GM18858 (cell line): Measurements from ENCODE around the gene ALDH1A2.

Experiments
- ATAC-seq: cut with Tn5 transposase; IDR thresholded peaks from one replicate; pipeline ENCODE4 v1.9.1; 2021; ENCODE audit not compliant: unreplicated experiment

ALDH1A2 gene

DNA sequence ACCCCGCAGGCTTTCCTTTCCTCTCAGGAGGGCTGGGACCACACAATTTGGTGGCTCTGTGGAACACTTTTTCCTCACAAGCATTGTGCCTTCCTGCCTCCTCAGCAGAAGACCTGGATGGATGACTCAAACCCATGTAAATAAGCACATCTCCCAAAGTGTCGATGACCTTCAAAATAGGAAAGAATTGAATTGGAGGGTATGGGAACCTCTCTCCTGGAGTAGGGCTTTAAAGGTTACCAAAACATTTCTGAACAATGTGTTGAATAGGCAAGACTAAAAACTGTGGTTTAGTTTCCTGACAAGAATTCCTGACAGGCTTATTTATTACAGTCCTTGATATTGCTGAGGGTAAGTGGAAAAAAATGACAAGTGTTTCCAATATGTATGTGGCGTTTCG, 118.2 kb downstream of the ALDH1A2 start:
- ATAC-seq: no peak

GRCh38 chr15:57946491-57947048, 118.9 kb downstream of the ALDH1A2 start:
- ATAC-seq: no peak

DNA sequence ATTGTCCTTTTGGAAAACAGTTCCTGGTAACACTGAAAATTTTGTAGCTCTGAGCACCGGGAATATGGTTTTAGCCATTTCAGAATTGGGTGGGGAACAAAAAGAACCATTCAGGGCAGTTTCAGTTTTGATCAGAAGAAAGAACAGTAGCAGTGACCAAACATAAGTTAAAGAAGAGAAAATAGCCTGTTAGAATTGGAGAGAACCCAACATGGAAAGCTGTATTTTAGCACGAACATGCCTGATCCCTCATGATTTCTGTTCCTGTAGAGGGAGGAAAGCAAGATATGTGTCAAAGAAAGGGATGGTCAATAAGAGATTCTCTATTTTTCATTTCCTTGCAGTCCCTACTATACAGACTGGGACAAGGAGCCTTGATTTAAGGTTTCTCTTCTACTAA, 119.9 kb downstream of the ALDH1A2 start:
- no peak for ATAC-seq

- no peak for ATAC-seq
These were observed 121.6 kb downstream of the ALDH1A2 start for GRCh38 chr15:57943754-57944420.

GRCh38 chr15:57943171-57943570, 122.3 kb downstream of the ALDH1A2 start:
- no peak for ATAC-seq

- ATAC-seq: no peak
These were observed 123.7 kb downstream of the ALDH1A2 start for GRCh38 chr15:57941816-57942215.

GRCh38 chr15:57932348-57932747, 133.2 kb downstream of the ALDH1A2 start:
- ATAC-seq: no peak

DNA sequence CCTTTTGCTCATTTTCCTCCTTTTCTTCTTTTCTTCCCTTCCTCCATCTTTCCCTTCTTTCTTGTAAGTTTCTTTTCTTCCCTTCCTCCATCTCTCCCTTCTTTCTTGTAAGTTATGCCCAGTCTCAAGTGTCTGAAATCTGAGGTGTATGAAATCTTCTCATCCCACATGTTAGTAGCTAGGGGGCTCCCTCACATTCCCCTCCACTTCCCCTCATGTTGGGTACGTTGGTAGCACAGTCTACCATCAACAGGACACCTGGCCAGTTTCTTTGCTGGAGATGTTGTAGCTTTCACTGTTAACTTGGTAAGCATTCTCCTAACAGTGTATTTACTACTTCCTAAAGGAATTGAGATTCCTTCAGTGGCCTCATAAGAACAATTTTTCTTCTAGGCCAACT, 133.9 kb downstream of the ALDH1A2 start:
- no peak for ATAC-seq

- no peak for ATAC-seq
These were observed 138.3 kb downstream of the ALDH1A2 start for GRCh38 chr15:57927091-57927631.

DNA sequence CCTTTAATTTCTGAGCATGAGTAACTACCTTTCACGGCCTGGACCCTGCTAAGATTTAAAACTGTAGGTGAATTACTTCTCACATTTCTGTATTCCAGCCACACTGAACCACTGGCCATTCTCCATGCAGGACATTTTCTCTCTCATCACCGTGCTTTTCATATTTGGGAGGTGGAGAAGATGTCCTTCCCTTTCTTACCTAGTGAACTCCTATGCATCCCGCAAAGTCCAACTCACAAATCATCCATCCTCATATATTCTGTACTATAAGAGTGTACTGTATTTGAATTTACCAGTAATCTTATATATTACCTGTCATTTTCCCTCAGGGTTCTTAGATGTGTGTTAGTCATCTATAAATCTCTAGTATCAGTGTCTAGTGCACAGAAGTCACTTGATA, 139.9 kb downstream of the ALDH1A2 start:
- no peak for ATAC-seq

DNA sequence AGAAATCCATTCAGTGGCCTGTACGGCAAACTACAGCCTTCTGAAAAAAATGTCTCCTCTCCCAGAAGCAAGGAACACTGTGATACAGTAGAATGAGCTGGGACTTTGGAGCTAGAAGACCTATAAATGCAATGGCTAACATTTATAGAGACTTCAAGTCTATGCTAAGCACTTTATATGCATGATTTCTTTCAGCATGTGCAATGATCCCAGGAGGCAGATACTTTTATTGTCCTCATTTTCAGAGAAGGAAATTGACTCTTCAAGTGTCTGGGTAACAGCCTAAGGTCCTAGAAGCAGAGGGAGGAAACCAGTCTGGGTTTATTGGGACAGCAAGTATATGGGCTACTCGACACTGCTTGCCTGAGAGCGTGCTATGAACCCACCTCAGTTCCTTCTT, 140.9 kb downstream of the ALDH1A2 start:
- ATAC-seq: no peak

DNA sequence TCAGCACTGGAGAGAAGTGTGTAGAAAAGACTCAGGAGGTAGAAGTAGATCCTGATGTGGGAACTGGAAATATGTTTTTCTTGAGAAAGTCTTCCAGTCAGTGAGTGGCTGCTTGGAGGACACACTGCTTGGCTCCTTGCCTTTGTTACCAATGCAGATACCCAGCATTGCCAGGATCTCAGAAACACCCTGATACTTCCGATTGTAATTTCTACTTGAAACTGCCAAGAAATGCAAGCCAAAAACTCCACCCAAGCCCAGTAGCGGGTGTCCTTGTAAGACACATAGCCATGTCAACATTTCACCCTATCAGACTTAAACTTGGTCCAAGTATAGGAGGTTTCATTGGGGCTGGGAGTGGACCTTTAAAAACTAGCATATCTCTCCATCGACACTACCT, 141.8 kb downstream of the ALDH1A2 start:
- ATAC-seq: no peak

GRCh38 chr15:57923306-57923705, 142.2 kb downstream of the ALDH1A2 start:
- no peak for ATAC-seq

DNA sequence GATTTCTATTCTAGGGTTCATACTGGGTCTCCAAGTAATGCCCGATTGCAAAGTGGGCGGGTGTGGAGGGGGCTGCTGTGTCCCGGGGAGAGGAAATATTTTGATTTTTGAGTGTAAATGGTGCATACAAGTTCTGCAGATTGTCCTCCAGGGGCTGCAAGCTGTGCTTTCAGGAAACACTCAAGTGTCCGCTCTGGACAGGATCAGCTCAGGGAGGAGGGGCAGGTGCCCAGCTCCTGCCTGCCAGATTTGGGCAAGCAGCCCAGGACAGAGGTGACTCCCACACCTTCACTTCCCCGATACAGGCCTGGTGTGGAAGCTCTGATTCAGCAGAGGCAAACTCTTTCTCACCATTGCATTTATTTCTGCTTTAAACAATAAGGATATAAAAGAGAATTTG, 142.7 kb downstream of the ALDH1A2 start:
- ATAC-seq: no peak

DNA sequence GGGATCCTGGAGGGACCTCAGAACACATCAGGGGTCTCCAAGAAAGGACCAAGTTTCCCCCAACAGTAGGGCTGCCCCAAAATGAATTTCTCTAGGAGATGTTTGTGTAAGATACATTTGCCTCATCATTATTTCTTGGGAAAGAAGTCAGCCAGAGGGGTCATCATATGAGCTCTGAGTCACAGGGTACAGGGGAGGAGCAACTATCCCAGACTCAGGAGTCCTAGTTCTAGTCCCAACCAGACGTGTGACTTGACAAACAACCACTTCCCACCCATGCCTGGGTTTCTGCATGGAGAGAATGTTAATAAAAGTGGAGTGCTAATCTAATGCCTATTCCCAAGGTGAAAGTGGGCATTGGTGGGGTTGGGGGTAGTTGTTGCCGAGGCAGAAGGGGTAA, 144.1 kb downstream of the ALDH1A2 start:
- no peak for ATAC-seq

DNA sequence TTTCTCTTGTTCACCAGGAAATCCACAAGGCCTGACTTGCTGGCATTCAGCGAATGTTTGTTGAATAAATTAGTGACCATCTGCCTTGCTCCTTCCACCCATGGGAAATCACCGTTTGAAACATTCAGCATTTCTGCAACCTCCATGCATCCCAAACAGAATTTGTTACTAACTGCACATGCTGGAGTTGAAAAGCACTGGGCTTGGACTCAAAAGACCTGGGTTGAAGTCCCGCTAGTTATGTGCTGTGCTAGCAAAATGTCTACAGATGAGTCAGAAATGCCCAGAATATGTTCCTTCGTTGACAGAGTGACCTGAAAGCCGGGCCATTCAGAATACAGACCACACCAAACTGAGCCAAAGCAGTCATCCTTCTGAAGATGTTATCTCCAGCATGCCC, 144.6 kb downstream of the ALDH1A2 start:
- no peak for ATAC-seq

GRCh38 chr15:57919754-57920153, 145.8 kb downstream of the ALDH1A2 start:
- ATAC-seq: no peak

DNA sequence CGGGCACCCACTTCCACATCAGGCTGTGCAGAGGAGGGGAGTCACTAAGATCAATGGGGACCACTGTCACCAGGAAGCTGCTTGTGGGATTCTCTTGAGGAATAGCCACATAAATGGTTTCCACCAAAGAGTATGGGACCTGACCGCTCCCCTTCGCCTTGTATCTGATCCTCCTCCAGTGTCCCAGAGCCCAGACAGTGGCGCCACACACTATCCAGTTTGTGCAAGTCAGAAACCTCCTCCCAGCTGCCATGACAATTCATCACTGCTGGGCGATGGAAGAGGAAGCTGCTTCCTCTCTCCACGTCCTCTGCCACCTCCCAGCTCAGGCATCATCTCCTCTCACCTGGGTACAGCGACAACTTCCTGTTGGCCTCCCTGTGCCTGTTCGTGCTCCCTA, 147.5 kb downstream of the ALDH1A2 start:
- ATAC-seq: no peak

DNA sequence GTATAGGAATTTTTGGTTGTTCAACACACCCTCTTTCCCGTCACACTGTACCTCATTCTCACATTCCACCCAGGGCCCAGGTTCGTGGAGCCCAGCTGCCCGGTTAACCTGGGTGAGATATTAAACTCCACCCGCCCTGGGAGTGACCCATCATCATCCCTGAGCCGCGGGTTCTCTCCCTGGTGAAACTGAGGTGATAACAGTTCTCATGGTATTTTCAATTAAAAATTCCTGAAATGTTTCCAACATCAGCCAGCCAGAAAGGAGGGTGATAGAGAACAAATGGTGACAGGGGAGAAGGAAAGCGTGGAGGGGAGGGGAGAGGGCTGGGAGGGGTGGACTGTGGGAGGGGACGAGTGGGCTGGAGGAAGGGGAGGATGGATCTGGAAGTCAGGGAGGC, 148.8 kb downstream of the ALDH1A2 start:
- no peak for ATAC-seq

DNA sequence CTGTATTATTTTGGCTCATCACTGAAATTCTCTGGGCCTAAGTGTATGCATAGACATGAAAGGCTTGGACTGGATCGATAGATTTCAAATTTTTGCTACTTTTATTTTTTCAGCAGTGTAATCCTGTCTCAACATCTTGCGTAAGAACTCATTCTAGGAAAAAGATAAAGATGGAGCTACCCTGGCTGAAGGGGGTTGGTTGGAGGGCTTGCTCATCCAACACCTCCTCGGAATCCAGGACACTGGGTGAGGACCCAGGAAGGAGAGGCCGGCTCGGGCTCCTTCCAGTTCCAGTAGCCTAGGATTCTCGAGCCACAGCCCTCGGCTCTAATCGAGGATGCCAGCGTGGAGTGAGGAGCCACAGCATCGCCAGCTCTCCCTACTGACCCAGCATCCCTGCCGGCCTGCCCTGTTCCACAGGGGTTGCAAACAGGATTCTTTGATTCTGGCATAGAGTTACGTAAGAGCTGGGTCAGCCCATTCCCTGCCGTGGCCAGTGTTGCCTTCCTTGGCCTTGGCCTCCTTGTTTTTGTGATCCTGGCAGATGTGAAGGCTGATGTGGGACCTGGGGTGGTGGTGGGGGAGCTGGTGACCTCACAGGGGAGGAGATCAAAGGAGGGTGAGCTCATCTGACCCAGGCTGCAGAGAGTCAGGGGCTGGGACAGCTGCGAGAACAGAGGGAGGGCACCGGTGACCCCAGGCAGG, 149.5 kb downstream of the ALDH1A2 start:
- ATAC-seq: no peak

DNA sequence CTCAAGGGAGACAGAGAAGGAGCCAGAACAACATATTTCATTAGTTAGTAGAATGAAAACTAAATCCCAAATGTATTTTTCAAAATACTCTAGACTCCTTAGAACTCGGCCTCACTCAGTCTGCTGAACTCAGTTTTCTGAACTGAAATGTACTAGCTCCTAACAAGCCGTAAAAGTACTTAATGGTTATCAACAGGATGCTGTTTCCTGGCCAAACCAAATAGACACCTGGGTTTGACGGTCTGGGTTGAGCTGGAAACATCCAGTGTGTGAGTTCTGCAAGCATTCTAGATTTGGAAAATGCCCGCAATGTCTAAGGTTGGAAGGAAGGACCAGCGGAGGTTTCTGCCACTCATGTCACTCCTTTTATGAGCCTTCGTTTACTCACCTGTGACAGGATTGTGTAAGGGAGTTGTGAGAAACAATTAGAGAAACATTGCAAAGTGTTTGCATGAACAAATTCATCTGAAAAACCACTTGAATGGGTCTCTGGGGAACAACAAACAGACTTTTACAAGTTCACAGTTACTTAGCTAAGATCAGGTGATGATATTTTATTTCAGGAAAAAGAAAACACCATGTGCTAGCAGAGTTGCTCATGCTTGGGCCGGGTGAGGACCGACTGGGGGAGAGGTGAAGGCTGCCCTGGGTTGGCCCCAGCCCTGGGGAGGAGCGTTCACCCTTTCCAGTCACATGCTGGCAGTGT, 151.0 kb downstream of the ALDH1A2 start:
- no peak for ATAC-seq

DNA sequence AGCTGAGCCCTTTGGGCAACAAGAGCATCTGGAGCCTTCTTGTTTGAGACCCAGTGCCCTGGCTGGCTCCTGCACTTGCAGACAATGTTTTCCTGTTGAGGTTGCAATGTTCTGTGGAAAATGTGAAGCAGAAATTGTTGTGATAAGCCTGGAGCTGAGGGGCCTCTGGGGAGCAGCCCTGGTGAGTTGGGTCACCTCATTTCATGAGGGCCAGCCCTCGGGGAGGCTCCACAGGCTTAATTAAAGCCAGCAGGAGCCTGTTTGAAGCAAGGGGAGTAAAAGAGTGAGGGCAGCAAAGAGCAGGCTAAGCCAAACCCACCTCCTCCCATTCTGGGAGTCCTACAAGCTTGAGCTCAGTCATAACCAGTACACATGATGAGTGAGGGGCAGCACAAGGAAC, 154.3 kb downstream of the ALDH1A2 start:
- no peak for ATAC-seq
